GF-D8 (cell line): Measurements from ENCODE around the gene HLA-DMA.
"Not testable (repeated sequence)": the region's sequence is repeated elsewhere in the genome, so short reads cannot be mapped to it uniquely, and the experiment has no call there.

Source experiments
- DNase-seq: peaks from one replicate; lab custom pipeline; 2025; lab: John Stamatoyannopoulos, UW

HLA-DMA gene

DNA sequence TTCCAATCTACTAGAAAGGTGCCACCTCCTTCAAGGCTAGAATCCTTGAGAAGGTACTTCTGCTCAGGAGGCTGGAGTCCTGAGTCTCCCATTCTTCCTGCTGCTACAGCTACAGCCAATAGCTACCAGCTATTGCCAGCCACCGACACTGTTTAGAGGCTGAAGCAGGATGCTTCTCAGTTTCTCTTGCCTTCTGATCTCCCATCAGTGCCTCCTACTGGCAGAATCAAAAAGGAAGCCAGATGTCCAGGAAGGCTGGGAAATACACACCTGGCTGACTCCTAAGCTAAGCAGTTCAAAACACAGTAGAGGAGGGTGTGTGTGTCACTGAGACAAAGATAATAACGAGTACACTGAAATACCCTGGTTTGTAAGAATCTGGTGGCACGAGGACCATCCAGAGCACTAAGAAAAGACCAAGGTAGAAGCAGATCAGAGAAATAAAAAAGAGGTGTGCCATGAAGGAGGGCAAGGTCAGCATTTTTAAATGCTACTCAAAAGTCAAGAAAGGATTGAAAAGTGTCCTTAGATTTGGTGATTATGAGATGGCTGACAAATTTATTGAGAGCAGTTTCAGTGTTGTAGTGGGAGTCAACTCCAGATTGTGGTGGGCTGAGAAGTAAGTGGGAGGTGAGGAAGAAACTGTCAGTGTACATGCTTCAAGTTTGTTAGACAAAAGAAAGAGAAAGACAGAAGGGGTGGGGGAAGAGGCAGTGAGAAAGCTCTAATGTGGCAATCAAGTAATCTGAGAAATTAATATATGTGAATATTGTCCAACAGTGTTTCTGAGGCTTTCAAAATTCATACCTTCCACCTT, 2.3 kb upstream of the HLA-DMA start:
- DNase-seq: no peak

DNA sequence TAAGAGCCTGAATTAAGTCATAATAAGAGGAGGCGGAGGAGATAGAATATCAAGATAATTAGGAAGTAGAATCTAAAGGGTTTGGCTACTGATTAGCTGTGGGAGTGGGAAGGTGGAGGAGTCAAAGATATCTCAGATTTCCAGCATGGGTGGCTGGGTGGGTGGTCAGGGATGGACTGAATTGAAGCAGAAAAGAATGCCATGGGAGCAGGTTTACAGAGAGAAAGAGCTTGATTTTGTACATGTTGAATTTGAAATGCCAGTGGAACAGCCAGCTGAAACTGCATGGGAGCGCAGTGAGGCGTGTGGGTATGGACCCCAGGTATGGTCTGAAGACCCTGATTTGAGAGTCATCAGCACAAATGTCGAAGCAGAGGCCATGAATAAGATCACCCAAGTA, 1.4 kb upstream of the HLA-DMA start:
- no peak for DNase-seq

DNA sequence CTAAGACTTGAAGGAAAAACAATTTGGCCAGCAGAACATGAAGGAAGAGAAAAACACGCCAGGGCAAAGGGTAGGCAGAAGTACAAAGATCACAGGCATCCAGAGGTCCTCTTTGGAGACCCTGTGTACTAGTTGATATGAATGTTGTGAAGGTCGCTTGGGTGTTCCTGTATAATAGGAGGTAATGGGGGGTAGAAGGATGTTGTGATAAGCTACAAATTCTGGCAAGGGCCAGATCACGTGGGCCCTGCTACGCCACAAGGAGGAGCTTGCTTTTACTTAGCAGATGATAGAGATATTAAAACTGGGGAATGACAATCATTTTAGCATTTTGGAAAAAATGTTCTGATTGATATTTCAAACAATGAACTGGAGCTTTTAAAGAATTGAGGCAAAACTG, 878 bp upstream of the HLA-DMA start:
- no peak for DNase-seq

DNA sequence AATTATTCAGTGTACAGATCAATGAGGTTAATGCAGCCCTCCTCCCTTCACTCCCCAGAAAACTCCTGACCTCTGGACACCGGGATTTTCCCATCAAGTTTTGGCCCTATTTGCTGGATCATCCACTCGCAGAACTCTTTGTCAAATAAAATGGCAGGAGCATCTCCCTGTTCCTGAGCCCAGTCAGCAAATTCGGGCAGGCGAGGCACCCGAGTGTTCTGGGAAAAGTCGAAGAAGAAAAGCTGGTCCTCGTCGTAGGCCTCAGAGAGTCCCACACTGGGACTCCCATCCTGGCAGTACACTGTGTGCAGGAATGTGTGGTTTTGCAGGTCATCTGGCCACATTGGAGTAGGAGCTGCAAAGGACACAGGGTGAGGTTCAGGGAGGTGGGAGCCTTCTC, 2.4 kb downstream of the HLA-DMA start:
- DNase-seq: no peak

DNA sequence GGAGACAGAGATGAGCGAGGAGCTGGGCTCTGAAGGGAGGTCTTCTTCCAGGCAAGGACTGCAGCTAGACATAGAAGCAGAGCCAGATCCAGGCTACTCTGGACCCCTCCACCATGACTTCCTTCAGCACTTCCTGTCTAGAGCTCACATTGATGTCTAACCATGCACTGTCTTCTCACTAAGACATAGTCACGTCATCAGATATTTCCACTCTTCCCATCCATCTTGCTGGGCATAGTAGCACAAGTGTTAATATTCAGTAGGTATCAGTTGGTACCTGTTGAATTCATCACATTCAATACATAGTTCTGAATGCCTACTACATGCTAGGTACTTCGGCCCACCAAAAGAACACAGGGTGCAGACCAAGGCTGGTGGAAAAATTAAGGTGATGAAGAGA, 2.9 kb downstream of the HLA-DMA start:
- no peak for DNase-seq

DNA sequence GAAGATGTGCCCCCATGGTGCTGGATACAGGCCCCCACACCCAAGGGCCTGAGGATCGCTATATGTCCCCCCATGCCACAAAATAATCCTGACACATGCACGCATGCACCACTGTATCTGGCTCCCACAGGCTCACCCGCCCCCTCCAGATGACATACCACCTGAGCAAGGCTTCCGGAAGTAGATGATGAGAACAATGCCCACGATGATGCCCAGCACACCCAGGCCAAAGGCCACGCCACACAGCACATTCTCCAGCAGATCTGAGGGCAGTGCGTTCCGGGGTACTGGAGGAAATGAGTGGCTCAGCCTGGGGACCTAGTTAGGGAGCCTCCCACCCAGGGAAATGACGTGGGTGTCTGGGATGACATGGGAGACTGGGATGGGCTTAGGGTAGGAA, 3.8 kb downstream of the HLA-DMA start:
- no peak for DNase-seq

DNA sequence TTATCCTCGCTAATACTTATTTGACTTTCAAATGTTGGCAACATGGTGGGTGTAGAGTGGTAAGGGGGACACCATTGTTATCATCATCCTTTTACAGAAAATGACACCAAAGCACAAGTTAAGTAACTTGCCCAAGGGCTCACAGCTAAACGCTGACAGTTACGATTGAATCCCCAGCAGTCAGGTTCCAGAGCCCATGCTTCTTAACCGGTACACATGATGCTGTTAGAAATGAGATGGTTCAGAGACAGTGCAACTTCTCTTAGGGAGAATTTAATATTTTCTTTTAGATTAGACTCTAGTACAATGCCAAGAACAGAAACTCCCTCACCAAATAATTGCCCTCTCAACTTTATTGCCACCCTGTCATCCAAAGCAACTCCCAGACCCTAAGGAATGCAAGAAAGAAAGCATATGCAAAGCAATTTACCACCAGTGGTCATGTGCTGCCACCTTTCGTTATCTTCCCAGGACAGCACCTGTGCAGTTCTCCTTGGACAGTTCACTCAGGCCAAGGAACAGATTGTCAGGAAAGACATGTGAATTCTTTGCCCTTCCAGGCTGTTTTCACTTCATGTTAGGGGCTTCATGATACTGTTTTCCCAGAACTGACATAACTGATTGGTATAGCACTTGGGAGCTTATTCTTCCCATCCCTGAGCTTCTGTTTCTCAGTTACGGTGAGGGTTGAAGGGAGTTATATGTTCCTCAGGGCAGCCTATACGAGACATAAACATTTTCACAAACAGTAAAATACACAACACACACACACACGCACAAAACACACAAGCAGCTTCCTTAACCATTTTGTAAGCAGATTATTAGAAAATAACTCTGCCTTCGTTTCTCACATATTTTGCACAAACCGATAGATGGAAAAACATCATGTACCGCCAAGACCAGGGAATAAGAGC, 5.1 kb downstream of the HLA-DMA start:
- no peak for DNase-seq

DNA sequence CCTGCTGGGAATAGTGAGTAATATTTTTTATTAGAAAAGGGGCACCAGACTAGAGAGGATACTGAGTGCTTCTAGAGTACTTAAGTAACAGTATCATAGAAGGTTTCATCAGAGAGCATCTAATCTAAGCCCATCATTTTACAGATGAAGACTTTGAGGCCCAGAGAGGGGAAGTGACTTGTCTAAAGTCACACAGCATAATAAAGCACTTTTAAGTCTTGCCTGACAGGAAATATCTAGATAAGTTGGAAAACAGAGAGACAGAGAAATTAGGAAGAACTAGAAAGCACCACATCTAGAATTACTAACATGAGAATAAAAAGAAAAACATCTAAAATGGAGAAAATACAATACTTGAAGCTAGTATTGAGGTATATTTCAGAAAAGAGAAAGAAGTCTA, 6.0 kb downstream of the HLA-DMA start:
- no peak for DNase-seq

DNA sequence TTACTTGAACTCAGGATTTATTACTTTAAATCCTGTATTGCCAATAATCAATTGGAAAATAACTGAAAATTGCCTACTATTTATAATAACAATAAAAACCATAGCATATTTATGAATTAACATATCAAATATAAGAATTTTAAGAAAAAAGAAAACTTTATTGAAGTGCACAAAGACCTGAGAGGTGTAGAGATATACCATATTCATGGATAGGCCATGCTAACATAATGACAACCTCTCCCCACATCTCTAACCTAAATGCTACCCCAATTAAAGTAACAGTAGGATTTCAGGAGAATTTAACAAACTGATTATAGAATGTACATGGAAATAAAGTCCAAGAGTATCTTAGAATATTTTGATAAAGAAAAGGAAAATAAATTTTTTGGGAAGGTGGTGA, 6.9 kb downstream of the HLA-DMA start:
- DNase-seq: no peak

DNA sequence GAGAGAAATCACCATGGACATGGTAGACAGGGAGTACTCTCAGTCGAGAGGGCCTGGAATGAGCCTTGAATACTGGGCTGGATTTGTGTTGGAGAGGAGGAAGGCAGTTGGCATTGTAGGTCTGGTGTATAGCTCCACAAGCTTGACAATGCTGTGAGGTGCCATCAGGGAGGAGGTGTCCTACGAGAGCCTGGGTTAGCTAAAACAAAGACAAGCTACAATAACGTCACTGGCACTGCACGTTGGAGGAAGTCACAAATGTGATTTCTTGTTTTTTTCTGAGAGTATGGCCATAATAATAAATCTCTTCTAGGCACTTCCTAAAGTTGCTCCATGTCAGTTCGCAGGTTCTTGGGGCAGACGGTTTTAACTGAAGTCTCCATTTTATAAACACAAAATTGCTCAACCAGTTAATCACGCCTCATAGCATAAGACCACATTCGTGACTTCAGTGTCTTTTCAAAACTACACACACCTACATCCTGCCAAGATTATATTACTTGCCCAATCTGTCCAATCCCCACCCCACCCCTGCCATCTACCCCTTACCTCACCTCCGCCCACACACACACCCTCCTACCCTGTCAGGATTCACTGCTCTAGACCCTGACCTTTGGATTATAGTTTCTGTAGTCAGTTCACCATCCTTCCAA, 7.7 kb downstream of the HLA-DMA start:
- peak; percentile 27 for DNase-seq

DNA sequence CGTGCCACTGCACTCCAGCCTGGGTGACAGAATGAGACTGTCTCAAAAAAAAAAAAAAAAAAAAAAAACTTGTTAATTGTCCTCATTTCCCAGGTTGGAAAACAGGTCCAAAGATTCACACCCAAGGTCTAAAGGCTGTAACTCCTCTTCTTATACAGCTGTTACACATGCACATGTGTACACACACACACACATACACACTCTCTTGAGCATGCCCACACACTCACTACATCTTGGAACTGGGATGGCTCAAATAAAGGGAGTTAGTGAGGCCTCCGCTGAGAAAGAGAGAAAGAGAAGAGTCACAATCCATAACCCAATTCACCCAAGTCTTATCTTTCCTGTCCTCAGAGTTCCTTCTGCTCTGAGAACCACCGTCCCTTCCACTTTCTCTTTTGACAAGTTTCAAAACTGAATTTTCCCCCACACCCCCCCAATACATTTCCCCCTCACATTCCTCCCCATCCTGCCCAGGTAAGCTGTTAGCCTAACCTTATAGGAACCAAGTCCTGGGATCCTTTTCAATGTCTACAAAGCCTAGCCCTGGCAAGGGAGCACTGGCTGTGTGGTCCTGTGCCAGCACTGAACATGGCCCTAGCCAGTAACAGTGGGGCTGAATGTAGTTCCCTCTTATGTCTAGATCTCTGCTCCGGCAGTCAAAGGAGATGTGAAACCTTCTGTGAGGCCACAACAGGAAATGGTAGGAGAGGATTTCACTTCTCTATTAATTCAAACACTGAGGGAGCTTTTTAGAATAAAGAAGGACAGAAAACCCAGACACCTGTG, 8.8 kb downstream of the HLA-DMA start:
- peak; percentile 60 for DNase-seq

DNA sequence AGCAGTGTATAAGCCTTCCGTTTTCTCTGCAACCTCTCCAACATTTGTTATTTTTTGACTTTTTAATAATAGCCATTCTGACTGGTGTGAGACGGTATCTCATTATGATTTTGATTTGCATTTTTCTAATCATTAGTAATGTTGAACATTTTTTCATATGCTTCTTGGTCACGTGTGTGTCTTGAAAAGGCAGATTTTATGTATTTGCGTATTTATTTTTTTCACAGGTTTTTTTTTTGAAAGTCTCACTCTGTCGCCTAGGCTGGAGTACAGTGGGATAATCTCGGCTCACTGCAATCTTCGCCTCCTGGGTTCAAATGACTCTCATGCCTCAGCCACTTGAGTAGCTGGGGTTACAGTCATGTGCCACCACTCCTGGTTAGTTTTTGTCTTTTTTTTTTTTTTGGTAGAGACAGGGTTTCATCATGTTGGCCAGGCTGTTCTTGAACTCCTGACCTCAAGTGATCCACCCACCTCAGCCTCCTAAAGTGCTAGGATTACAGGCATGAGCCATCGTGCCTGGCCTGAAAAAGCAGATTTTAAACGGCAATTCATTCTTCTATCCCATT, 10.3 kb downstream of the HLA-DMA start:
- DNase-seq: not testable (repeated sequence)

DNA sequence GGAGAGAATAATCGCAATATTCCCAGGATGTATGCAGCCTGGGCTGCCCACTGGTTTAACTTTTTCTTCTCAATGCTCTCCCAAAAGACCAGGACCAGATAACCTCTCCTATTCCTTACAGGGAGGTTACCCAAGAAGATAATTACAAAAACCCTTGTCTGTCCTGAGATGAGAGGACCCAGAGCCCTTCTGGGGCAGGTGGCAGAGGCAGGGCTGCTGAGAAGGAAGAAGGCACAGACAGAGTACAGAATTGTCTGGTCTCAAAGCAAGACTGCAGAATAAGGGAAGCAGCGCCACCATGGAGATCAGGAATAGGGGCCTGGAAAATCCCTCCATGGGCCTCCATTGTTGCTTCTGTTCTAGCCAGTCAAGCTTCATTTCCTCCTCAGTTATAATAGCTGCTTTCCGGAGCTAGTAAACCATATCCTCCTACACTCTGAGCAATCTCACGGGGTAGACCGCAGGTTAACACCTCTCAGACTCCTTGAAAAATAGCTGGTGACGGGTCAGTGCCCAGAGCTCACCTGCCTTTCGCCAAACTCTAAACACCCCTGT, 11.6 kb downstream of the HLA-DMA start:
- DNase-seq: peak; percentile 31

DNA sequence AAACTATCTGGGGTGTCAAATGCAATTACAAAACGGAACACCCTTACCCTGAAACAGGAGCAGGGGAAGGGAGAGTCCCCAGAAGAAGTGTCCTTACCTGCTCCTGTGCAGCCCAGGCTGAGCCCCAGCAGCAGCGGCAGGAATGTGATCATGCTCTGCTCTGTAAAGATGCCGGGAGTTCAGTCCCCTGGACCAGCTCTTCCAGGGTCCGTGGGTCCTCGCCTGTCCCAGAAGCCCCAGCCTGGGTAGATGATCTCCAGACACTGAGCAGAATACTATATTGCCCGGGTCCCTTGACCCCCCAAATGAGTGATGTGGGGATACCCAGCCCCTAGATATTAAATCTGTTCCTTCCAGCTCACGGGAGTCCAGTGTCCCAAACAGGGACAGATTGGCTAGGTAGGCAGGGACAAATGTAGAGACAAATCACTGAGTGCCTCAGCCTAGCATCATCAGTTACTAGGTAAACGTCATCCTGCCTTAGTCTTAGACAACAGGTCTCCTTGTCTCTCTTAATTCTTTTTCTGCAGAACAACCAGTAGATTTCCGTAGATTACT, 12.2 kb downstream of the HLA-DMA start, which contains the start of gene HLA-DMB:
HLA-DMB (minus strand) TSS at position 373 of the 558 bp plus-strand sequence; CDS start at position 152, 221 bp downstream.
- no peak for DNase-seq

DNA sequence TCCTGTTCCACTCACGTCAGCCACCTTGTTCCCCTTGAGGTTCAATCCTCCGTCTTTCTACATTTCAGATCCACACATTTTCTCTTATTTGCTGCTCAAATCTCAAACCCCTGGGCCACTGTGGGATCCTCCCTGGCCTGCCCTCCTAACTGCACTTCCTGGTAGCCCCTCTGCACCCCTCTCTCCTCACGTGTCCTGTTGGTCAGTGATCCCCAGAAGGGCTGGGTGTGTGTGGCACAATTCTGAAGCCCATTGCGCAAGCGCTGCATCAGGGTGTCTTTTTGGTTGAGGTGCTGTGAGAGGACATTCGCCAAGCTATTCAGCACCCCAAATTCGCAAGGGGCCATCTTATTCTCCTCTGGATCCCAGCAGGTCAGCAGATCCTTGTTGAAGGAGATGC, 14.4 kb downstream of the HLA-DMA start:
- DNase-seq: no peak

DNA sequence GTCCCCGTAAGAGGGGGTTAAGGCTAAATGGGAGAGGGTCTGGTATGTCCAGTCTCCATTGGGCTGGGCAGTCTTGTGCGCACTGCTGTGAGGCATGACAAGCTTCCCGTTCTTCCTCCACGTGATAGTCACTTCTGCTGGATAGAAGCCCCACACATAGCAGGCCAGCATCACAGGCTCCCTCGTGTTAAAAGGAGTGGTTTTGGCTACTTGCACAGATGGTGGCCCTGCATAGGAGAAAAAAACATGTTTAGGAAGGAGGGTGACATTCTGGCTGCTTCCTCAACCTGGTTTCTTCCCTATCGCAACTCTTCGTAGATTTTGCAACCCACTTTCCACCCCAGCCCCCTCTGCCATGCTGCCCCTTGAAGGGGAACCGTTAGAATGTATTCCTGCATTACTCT, 15.7 kb downstream of the HLA-DMA start:
- DNase-seq: peak; percentile 32

DNA sequence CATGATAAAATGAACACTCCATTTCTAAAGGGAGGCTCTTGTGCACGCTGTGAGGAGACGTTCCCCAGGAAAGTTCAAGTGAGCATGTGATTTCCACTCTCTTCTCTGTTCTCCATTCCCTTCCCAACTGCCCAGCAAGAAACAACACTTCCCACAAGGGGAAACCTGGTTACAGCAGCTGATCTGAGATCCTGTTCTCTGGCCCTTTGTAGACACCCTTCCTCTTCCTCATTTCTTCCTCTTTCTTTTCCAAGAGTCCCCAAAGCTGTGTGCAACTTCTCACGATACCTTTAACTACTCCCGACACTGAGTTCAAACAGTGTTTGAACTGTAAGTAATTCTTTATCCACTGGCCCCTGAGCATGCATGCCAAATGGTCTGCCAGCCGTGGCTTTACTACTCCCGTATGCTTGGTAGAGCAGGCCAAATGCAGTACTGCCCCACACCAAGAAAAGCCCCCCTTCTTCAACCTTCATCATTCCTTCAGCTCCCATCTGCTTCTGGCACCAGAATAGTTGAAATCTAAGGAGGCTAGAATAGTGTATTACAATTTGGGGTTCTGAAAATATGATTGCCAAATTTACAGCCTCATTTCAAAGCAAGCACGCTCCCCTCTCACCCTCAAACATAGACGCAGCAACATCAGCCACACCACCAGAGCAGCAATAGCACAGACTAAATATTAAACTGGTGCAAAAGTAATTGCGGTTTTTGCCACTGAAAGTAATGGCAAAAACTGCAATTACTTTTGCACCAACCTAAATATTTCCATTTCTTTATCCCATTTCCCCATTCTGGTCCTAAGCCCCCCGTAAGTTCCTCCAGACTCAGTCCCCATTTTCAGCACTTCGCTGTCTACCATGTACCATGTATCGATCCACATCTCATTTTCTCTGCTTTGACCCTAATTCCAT, 16.4 kb downstream of the HLA-DMA start:
- no peak for DNase-seq

DNA sequence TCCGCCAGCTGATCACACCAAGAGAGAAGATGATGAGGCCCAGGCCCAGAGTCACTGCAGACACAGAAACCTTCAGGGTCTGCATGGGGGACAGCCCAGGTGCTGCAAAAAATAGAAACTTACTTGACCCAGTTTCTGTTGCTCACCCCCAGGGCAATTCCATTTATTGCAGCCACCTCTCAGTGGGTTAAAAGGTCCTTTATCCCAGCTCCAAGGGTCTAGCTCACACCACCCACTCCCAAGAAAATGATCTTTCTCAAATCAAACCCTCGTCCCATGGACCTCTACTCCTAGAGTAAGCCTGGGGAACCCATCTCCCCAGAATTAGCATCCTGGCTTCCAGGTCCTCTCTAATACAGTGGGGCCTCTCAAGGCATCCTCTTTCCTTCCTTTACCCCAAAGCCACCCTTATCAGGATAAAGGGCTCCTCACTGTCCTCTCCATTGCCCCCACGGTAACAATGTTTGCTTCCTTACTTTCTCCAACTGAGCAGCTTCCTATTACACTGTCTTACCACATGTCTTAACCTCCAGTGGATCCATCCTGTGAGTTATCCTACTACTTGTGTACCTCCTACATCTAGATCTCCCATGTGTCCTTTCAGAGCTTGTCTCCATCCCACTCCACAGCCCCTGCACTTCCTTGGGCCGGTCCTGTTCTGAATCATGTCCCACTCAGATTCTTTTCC, 17.2 kb downstream of the HLA-DMA start:
- DNase-seq: no peak

DNA sequence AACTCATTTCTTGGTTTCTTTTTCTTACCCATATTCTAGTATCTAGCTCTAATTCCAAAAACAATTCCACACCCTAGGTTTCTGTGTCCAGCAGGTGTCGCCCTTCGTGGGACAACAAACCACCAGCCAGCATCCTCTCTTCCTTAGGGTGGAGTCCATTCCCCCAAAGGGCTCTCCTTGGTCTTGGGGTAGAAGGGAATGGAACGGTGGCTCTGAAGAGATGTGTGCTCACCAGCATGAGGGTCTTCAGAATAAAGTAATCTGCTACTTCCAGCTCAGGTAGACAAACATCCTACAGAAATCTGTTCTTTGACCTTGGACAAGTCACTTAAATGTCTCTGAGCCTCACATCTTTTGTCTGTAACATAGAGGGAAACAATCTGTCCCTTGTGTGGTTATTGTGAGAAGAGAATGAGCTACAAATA, 19.2 kb downstream of the HLA-DMA start:
- DNase-seq: peak; percentile 6
